Adrenal gland (tissue), 12 donors: ENCODE measurements around the gene NTRK1. TPM values are rescaled to one million over a fixed set of nuclear protein-coding genes. Genes with fewer than 3 reads are reported as not detected.

Source experiments
- DNase-seq, 7 donors: peaks; one replicate each; pipeline ENCODE4 v3.0.0-alpha.2; 2019 to 2020
- H3K27ac ChIP-seq, 5 donors: fragments of 200-600 bp; sonication (generic) in 4 of 5; 1 replicate in 3 of 5; 2 replicates in 2 of 5; pipeline versions ENCODE4 v1.5.1 to v1.8.0; 2016 to 2020; ENCODE audit warnings: mild to moderate bottlenecking in 1 of 5
- H3K27me3 ChIP-seq: fragments of 200-600 bp; 2 replicates; pipeline ENCODE4 v1.8.0; 2021
- H3K36me3 ChIP-seq, 2 donors: fragments of 200-600 bp; replicated peaks in 1 of 2; 1 replicate in 1 of 2; 2 replicates in 1 of 2; pipeline versions ENCODE4 v1.5.1 to v1.8.0; 2018 to 2022
- H3K4me1 ChIP-seq, 2 donors: fragments of 200-600 bp; replicated peaks in 1 of 2; 1 replicate in 1 of 2; 2 replicates in 1 of 2; pipeline versions ENCODE4 v1.5.1 to v1.8.0; 2018 to 2021
- H3K4me3 ChIP-seq, 4 donors: fragments of 200-600 bp; sonication (generic) in 3 of 4; one replicate each; pipeline ENCODE4 v1.5.1; 2016 to 2018
- H3K9me3 ChIP-seq, 3 donors: fragments of 200-600 bp; sonication (generic) in 1 of 3; replicated peaks in 1 of 3; 1 replicate in 2 of 3; 2 replicates in 1 of 3; pipeline versions ENCODE4 v1.5.1 to v1.8.0; 2016 to 2021
- CTCF ChIP-seq, 6 experiments: fragments of 450-650 bp in 4 of 6; fragments of 200-600 bp in 2 of 6; sonication (generic) in 1 of 6; IDR thresholded peaks; 1 replicate in 5 of 6; 2 replicates in 1 of 6; pipeline versions ENCODE4 v1.5.1 to v1.8.0; 2016 to 2021; ENCODE audit warnings: antibody characterized with exemption in 6 of 6, mild to moderate bottlenecking in 2 of 6, moderate library complexity in 1 of 6
- POLR2A ChIP-seq, 2 donors: fragments of 450-650 bp; IDR thresholded peaks; one replicate each; pipeline ENCODE4 v1.6.1; 2017; ENCODE audit warnings: antibody characterized with exemption in 2 of 2, mild to moderate bottlenecking in 2 of 2, moderate library complexity in 1 of 2
- WGBS, 4 donors: extraction: QIAGEN DNeasy Blood & Tissue Kit in 2 of 4; methylation state at CpG; one replicate each; pipeline versions ENCODE4 v1.1.5 to v1.1.7; 2013 to 2017; 5-methylcytosine and 5-hydroxymethylcytosine counted together
- intact Hi-C, 2 donors: fragments of 100-400 bp; cut with DNase I; formaldehyde crosslinking; loops; one replicate each; pipeline versions ENCODE4 v1.14.1 to v1.15.0; 2022 to 2023
- polyA plus RNA-seq, 3 donors: library from polyadenylated mRNA; stranded (reverse); fragments of 200-250 nt in 2 of 3; fragments of 350-450 nt in 1 of 3; fragmentation: Illumina TruSeq in 1 of 3; extraction: RNeasy Lipid Tissue Mini Kit (QIAGEN cat#74804) in 1 of 3; gene quantifications; one replicate each; pipeline ENCODE4 v1.2.3, GENCODE V29; 2013 to 2014
- total RNA-seq, 9 donors: library from RNA; depleted of rRNA in 4 of 9; stranded (reverse); fragments of >200 nt in 4 of 9; fragments of 120-200 nt in 1 of 9; fragmentation: NEBNext Ultra II Directional in 1 of 9; extraction: Animal tissue kit (Norgen Biotek cat#: 25700) in 1 of 9; gene quantifications; one replicate each; pipeline versions ENCODE4 v1.1.0 to v1.2.4, GENCODE V29; 2013 to 2023
- donor health status: healthy with polysubstance abuse.
- donor health status: Bipolar disorder and iron deficiency.
- donor health status: DM: yes; HTN: yes; CAD: no.
- donor health status: DM: no; HTN: no; CAD: no.
- donor health status: DM: no; HTN: no; CAD: no.
- donor health status: DM: yes; HTN: yes; CAD: no.

The NTRK1 gene
- total and polyA plus RNA-seq, 12 donors: 0.26 to 22.6 (median 5.7) TPM; not detected in 1

DNA sequence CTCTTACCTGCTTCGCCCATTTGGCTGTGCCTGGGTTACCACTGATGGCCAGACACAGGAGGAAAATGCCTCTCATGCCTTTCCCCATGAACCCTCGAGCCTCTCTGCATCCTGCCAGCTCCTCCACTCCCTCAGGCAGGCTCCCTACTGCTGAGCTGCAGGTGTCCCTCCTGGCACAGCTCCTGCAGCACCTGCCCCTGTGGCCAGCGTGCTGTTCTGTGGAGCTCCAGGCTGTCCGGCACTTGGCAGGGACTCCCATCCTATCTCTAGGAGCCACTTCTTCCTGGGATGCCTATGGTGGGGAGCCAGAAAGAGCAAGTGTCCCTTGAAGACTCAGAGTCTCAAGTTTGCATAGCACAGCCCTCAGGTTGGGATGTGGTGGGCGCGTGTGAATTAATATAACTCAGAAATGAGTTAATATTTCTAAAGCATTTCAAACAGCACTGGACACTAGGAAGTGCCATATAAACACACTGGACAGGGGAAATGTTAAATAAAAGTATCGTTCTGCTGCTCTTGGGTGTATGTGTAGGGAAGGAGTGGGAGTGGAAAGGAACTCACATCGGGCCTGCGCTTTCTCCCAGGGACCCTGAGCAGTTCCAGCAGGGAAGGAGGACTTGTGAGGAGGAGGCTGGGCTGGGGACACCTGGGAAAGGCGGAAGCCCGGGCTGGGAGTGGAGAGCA is 62.5 kb downstream of the NTRK1 start:
- Histone ChIP-seq H3K36me3 (no peaks in the 10 kb centered on the region), H3K27me3 (peaks cover 47% of the 10 kb centered on the region), H3K27ac (no peak overlapping the region), H3K4me3 (no peak overlapping the region), H3K4me1 (peaks cover 0 to 12% of the 10 kb centered on the region in 2 donors), H3K9me3 (no peaks in the 10 kb centered on the region)
- intact Hi-C loops: loop anchor here (2.0 to 10.0 kb wide), 2 partner anchors 28 to 152 kb away; no protein-coding TSS in a partner anchor
- no peak for DNase-seq
- no peak for TF ChIP-seq CTCF (IDR thresholded peaks at IDR 0.05)
- no peak for TF ChIP-seq POLR2A (IDR thresholded peaks at IDR 0.05)
- 17 to 32% (median 22%) methylated on average over 9 to 11 of the region's 11 CpGs for WGBS, 4 donors

DNA sequence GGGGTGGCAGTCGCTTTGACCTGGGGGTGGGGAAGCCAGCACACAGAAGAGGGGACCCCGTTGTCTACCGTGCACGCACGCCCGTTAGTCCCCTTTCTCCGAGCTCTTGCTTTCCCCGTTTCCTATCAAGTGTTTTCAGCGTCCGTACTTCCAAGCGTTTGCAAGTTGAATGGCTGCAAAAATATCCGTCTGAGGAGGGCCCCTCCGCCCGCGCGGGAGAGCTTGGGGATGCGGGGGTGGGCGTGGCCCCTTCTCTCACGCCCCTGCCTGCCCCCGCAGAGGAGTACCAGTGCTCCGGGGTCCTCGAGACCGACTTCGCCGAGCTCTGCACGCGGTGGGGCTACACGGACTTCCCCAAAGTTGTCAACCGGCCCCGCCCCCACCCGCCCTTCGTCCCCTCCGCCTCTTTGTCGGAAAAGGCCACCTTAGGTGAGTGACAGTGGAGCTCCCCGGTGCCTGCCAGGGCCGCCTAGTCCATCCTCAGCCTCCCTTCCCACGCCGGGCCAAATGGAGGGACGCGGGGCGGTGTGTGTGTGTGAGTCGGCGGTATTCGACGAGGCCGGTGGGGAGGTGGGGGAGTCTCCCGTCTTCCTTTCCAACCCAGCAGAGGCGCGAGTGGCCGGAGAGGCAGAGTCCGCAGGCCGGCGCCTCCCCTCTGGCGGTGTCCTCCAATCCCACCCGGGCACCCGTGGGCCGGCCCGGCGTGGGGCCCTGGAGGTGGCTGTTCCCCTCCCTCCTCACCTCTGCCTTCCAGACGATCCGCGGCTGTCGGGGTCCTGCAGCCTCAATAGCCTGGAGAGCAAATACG is 63.2 kb downstream of the NTRK1 start:
- Histone ChIP-seq H3K36me3 (no peaks in the 10 kb centered on the region), H3K27me3 (peaks cover 47% of the 10 kb centered on the region), H3K4me3 (peak overlapping the region in 1 of 4 donors; percentile 8), H3K9me3 (no peaks in the 10 kb centered on the region), H3K27ac (no peak overlapping the region), H3K4me1 (peaks cover 0 to 12% of the 10 kb centered on the region in 2 donors)
- no peak for DNase-seq
- 4 to 14% (median 6%) methylated on average over 31 to 64 of the region's 64 CpGs for WGBS, 4 donors
- intact Hi-C loops: loop anchor here (2.0 to 10.0 kb wide), 2 partner anchors 29 to 151 kb away; no protein-coding TSS in a partner anchor
- TF ChIP-seq CTCF (IDR thresholded peaks at IDR 0.05) (no peak), POLR2A (IDR thresholded peaks at IDR 0.05) (no peak)

DNA sequence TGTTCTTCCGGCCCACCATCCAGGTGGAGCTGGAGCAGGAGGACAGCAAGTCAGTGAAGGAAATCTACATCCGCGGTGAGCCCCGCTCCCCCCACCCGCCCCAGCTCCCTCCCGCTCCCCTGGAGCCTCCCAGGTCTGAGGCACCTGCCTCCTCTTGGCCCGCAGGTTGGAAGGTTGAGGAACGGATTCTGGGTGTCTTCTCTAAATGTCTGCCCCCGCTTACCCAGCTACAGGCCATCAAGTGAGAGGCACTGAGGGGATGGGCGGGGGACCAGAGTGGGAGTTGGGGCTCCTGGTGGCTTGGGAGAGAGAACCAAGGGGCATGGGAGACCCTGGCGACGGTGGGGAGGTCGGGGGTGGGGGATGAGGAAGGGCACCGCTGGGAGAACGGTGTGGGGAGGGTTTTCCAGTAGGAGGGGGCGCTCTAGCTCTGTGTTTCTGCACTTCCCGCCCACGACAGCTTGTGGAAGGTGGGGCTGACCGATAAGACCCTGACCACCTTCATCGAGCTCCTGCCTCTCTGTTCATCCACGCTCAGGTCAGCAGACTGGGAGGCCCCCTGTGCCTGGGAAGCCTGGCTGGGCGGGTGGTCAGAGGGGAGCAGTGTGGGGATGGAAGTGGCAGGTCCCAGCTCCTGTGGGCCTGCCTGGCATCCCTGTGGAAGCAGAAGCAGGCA is 64.0 kb downstream of the NTRK1 start:
- H3K27me3 ChIP-seq: peaks cover 47% of the 10 kb centered on the region
- WGBS, 4 donors: 38 to 60% (median 49%) methylated on average over 20 to 22 of the region's 22 CpGs
- intact Hi-C loops: loop anchor here in 1 of 2 donors (10.0 kb wide), 1 partner anchor 150 kb away; no protein-coding TSS in a partner anchor

More for the DNA sequence above, 64.0 kb downstream of the NTRK1 start:
- Histone ChIP-seq H3K9me3 (no peaks in the 10 kb centered on the region), H3K4me3 (no peak overlapping the region), H3K27ac (no peak overlapping the region), H3K36me3 (no peaks in the 10 kb centered on the region), H3K4me1 (peaks cover 0 to 12% of the 10 kb centered on the region in 2 donors)
- TF ChIP-seq POLR2A (IDR thresholded peaks at IDR 0.05) (no peak), CTCF (IDR thresholded peaks at IDR 0.05) (no peak)
- DNase-seq: no peak
